Tibial artery (tissue), 4 donors: ENCODE results near the gene RABGAP1L.

ENCODE experiments used
- DNase-seq, 2 donors: peaks; one replicate each; pipeline ENCODE4 v3.0.0-alpha.2; 2019
- H3K27ac ChIP-seq, 2 donors: fragments of 200-600 bp; sonication (generic) in 1 of 2; 1 replicate in 1 of 2; 2 replicates in 1 of 2; pipeline ENCODE4 v1.5.1; 2018 to 2019; ENCODE audit warnings: mild to moderate bottlenecking in 1 of 2
- H3K27me3 ChIP-seq, 2 donors: fragments of 200-600 bp; sonication (generic) in 1 of 2; one replicate each; pipeline versions ENCODE4 v1.5.1 to v1.6.0; 2016 to 2019
- H3K36me3 ChIP-seq, 3 donors: fragments of 200-600 bp; sonication (generic) in 2 of 3; one replicate each; pipeline ENCODE4 v1.5.1; 2016 to 2019; ENCODE audit warnings: mild to moderate bottlenecking in 2 of 3
- H3K4me1 ChIP-seq, 4 donors: fragments of 200-600 bp; sonication (generic) in 2 of 4; 1 replicate in 3 of 4; 2 replicates in 1 of 4; pipeline ENCODE4 v1.5.1; 2016 to 2019
- H3K4me3 ChIP-seq, 2 donors: fragments of 200-600 bp; sonication (generic) in 1 of 2; 1 replicate in 1 of 2; 2 replicates in 1 of 2; pipeline ENCODE4 v1.5.1; 2018 to 2019; ENCODE audit warnings: mild to moderate bottlenecking in 2 of 2
- H3K9me3 ChIP-seq, 3 donors: fragments of 200-600 bp; sonication (generic) in 1 of 3; one replicate each; pipeline ENCODE4 v1.5.1; 2016 to 2019
- CTCF ChIP-seq, 2 experiments: fragments of 200-600 bp in 1 of 2; fragments of 450-650 bp in 1 of 2; IDR thresholded peaks; one replicate each; pipeline ENCODE4 v1.5.1; 2017 to 2019; ENCODE audit warnings: antibody characterized with exemption in 2 of 2, mild to moderate bottlenecking in 1 of 2, moderate library complexity in 1 of 2
- intact Hi-C: fragments of 100-400 bp; cut with DNase I; formaldehyde crosslinking; loops from one replicate; pipeline ENCODE4 v1.15.0; 2023; ENCODE audit warnings: low total_unique reads

Gene RABGAP1L

GRCh38 chr1:174700775-174701174 is 541.5 kb downstream of the RABGAP1L start:
- intact Hi-C loops, result no loop called here
- Histone ChIP-seq H3K4me3 (no peak overlapping the region), H3K36me3 (no peaks in the 10 kb centered on the region), H3K27me3 (no peaks in the 10 kb centered on the region), H3K27ac (no peak overlapping the region), H3K9me3 (no peaks in the 10 kb centered on the region), H3K4me1 (no peaks in the 10 kb centered on the region)
- no peak for DNase-seq
- TF ChIP-seq CTCF (IDR thresholded peaks at IDR 0.05), result no peak

DNA sequence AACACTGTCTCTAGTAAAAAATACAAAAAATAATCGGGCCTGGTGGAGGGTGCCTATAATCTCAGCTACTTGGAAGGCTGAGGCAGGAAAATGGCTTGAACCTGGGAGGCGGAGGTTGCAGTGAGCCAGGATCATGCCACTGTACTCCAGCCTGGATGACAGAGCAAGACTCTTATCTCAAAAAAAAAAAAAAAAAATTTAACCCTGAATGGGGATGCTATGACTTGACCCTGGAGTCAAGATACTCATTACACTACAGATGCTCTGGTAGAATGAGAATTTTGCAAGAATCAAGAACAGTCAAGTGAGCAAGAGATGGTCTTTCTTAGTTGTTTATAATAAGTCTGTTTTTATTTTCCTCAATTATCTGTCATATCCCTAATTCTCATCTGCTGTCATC is 542.2 kb downstream of the RABGAP1L start:
- intact Hi-C loops, result no loop called here
- no peak overlapping the region for H3K4me3 ChIP-seq
- H3K36me3 ChIP-seq, result no peaks in the 10 kb centered on the region
- no peak overlapping the region for H3K27ac ChIP-seq
- no peaks in the 10 kb centered on the region for H3K9me3 ChIP-seq
- no peak for DNase-seq
- H3K27me3 ChIP-seq, result no peaks in the 10 kb centered on the region
- H3K4me1 ChIP-seq, result no peaks in the 10 kb centered on the region
- TF ChIP-seq CTCF (IDR thresholded peaks at IDR 0.05), result no peak

DNA sequence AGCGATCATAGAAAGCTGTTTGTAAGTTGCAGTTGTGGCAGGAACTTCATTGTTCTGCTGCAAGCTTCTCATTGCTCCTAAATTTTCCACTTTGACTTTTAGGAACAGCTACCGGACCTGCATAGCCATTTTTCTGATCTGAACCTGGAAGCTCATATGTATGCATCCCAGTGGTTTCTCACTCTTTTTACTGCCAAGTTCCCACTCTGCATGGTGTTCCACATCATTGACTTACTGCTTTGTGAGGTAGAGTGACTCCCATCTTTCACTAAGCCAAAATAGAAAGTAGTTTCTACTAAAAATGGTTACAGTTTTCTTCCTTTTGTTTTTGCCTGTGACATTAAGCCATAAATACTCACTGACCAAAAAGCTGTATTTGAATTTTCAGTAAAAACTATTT is 542.7 kb downstream of the RABGAP1L start:
- Histone ChIP-seq H3K36me3 (no peaks in the 10 kb centered on the region), H3K9me3 (no peaks in the 10 kb centered on the region), H3K4me1 (no peaks in the 10 kb centered on the region), H3K4me3 (no peak overlapping the region), H3K27me3 (no peaks in the 10 kb centered on the region), H3K27ac (no peak overlapping the region)
- TF ChIP-seq CTCF (IDR thresholded peaks at IDR 0.05), result no peak
- DNase-seq, result no peak
- intact Hi-C loops, result no loop called here

DNA sequence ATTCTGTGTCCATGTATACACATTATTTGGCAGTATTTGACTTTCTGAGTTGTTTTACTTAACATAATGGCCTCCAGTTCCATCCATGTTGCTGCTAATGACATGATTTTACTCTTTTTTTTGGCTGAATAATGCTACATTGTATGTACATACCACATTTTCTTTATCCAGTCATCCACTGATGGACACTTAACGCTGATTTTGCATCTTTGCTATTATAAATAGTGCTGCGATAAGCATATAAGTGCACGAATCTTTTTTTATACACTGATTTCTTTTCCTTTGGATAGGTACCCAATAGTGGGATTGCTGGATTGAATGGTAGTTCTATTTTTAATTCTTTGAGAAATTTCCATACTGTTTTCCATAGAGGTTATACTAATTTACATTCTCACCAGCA is 544.0 kb downstream of the RABGAP1L start:
- Histone ChIP-seq H3K9me3 (no peaks in the 10 kb centered on the region), H3K4me3 (no peak overlapping the region), H3K4me1 (no peaks in the 10 kb centered on the region), H3K27me3 (no peaks in the 10 kb centered on the region), H3K36me3 (no peaks in the 10 kb centered on the region), H3K27ac (no peak overlapping the region)
- intact Hi-C loops, result no loop called here
- DNase-seq, result no peak
- no peak for TF ChIP-seq CTCF (IDR thresholded peaks at IDR 0.05)

GRCh38 chr1:174704300-174704699 is 545.0 kb downstream of the RABGAP1L start:
- no peak overlapping the region for H3K4me3 ChIP-seq
- no peak for TF ChIP-seq CTCF (IDR thresholded peaks at IDR 0.05)
- no peak for DNase-seq
- no peaks in the 10 kb centered on the region for H3K9me3 ChIP-seq
- H3K36me3 ChIP-seq, result peaks cover 0 to 7% (median 0%) of the 10 kb centered on the region in 3 donors
- H3K27me3 ChIP-seq, result no peaks in the 10 kb centered on the region
- intact Hi-C loops, result no loop called here
- H3K4me1 ChIP-seq, result no peaks in the 10 kb centered on the region
- no peak overlapping the region for H3K27ac ChIP-seq
